Measurements from ENCODE around the gene DYNC1I1.

DYNC1I1 gene

DNA sequence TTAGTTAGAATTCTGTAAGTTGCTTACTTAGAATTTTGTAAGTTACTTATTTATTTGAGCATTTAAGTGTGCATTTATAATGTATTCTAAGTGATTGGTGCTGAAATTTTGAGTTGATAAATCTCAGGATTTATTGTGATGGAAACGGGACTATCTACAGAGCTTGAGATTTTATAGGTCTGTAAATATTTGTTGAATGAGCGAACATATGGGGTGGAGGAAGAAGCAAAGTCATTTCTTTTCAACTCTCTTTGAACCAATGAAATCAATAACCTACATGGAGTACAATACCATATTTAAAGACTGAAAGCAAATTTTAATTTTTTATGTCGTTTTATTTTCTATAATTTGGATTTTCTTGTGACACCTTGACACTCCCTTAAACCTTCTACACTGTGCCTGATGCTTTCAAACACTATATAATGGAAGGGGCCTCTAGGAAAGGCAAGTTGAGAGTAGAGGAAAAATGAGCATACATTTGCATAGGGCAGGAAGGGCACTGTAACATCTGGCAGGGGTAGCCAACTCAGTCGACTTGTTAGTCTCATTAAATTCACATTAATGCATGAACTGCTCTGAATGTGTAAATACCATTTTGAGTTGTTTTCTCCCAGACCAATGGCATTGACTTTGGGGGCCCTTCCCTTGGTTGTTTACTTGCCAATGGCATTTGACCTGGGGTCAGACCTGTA is 204.2 kb downstream of the DYNC1I1 start:
- DNase-seq = no peak

DNA sequence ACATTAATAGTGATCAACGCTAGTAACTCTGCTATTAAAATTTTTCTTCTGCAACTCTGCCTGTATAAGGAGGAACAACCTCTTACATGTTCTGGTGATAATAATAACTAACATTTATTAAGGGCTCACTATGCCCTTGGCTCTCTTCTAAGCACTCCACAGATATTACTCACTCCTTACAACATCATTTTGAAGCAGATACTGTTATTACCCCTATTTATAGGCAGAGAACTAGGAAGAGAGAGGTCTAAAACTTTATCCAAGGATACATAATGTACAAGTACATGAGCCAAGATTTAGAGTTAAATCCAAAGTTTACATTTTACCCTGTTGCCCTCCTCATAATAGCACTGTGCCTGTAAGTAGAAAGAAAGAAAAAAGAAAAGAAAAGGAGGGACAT is 205.6 kb downstream of the DYNC1I1 start:
- DNase-seq = no peak

DNA sequence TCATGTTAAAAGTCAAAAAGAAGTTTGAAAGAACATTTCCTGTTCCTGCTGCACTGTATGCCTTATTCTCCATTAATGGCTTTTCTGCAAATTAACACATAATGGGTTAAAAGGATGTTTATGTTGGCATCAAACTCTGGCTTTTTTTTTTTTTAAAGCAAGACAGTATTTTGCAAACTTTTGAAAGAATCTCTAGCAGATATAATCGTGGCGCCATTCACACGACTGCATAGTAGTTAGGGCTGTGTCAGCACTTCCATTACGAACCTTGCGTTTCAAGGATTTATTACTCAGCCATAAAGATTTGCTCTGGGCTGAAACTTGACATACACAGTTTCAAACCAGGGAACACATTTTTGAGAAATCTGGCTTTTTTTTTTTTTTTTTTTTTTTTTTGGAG is 207.8 kb downstream of the DYNC1I1 start:
- no peak for DNase-seq

DNA sequence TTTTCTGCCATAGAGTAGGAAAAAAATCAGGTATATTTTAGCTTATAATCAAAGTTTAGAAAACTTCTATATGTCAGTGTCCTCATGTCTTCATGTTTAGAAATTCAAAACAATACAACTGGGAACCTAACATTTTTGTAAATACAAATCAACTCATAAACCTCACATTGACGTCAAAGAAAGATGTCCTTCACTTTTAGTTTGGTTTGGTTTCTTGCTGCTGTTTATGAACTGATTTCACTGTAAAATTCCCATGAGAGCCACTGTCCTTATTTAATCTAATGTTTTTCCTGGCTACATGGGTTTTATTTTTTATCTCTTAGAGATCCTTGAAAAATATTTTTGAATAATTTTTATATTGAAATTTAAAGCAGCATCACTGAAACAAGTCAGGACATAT is 208.4 kb downstream of the DYNC1I1 start:
- DNase-seq = no peak

DNA sequence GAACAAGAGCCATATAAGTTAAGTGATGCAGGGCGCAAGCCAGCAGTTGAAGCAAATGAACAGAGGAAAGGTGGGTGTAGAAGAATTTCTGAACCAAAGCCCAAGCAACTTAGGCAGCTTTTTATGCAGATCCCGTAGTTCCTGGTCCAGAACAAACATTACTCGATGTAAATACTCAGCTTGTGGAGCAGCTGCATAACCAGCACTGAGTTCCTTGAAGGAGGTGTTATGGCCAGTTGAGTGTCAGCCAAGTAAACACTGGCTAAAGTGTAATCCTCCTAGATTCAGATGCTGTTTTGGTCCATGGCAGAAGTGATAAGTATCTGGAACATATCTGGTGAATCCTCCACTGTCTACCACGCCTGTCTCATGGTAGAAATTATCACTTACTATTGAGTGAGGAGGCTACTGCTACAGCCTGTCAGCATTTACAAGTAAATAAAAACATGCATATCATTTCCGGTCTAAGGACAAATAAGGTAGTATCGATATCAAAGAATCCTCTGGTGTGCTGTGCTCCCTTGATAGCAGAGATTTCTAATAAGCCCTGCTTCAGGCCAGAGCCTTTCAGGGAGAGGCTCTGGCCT is 213.9 kb downstream of the DYNC1I1 start:
- DNase-seq = no peak

DNA sequence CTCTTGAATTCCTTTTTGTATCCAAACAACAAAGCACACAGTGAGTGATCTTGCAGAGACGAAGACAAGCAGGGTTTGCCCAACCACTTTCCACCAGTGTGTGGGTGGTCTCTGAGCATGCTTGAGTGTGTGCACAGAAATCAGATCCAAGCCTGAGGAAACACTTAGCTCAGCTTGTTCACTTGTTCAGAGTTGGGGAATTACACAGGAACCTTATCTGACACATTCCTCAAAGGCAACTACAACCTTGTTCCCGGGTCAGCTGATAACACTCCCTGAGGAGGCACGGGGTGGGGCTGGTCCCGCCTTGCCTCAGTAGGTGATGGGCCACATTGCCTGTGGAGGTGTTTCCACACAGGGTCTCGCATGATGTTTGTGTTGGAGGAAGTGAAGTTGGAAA is 216.9 kb downstream of the DYNC1I1 start:
- no peak for DNase-seq

DNA sequence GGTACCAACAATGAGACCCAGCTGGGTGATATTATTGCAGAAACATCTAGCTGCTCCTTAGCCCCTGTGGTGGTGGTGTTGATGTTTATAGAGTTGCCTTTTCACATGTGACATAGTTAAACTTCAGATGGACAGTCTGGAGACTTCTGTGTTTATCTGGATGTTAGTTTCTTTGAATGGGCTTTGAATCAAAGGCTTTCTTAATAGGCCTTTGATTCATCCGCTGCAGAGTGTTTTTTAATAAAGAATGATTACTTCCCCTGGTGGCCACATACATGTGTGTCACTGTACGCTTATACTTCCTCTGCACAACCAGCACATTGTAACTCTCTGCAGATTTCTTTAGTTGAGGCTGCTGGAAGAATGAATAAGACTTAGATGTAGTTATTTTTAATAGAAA is 221.0 kb downstream of the DYNC1I1 start:
- DNase-seq = no peak

DNA sequence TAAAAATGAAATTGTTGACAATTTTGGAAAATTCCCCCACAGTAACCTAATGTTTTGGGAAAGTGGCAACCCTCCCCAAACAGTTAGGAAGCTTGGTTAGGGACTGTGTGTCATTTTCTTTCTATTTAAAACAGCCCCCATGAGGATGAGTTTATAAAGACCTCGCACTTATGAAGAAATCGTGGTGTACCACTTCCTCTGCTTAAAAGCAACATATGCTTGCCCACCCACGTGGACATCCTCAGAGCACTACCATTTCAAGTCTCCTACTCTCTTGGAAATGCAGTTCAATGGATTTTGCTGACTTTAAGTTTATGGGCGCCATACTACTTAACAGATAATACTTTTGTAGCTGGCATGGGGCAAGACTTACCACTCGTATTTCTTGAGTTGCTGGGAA is 223.8 kb downstream of the DYNC1I1 start:
- no peak for DNase-seq

DNA sequence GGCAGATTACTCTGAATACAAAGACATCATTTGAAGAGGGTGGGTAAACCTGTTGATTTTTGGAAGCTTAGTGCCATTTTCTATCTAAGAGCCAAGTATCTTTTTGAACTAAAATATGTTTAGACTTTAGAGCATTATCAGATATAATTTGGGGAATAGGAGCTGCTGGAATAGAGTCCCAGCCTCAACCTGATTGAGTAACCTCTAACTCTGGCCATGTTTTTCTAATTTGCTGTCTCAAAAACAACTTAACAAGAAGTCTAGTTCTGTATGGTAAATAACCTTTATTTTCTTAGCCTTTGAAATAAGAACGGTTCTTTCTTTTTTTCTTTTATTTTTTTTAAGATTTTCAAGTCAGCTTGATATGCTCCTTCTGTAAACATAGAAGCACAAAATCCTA is 224.5 kb downstream of the DYNC1I1 start:
- DNase-seq = no peak

DNA sequence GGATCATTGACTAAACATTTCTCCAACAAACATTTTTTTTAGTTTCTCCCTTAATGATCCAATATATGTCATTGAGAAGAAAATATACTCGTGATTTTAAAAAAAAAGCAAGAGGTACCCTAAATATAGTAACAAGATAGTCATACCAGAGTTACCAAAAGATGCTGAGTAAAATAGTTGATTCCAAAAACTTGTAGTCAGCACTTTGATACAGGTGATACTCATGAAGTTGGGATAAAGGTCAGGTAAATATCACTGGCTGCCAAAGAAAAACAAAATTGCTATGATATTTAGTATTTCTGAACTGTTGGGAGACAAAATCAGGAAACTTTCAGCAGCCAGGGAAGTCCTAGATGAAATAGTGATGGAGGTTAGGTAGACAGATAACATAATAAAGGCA is 225.3 kb downstream of the DYNC1I1 start:
- no peak for DNase-seq

DNA sequence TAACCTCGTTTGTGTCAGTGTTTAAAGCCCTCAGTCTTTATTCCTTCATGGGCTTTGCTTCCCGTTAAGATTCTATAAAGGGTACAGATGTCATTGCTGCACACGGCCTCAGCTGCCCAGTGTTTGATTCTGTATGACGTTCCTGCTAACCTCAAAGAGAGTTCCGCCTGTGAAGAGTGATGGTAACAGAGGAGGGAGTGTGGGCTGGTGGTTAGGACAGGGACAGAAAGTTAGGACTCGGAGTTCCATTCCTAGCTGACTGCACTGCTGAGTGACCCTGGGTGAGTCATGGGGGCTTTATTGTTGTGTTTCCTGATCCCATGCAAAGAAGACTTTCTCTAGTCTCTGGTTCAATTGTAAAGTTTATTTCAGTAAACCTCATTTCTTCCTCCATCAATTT is 227.1 kb downstream of the DYNC1I1 start:
- no peak for DNase-seq

DNA sequence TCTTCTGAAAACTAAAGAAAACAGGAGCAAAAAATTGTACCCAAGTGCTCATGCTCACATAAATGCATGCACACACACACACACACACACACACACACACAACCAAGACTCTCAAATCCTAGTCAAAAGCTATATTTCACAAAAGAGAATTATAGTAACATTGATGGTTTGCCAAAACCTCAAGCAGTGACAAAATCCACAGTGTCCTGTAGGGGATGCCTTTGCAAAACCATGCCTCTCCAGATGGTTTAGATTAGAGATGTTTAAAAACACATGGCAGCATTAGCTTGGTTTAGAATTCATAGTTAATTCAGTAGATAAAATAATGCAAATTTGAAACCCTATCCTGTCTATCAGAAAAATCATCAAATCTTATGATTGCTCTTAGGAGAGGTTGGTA is 232.2 kb downstream of the DYNC1I1 start:
- DNase-seq = no peak

DNA sequence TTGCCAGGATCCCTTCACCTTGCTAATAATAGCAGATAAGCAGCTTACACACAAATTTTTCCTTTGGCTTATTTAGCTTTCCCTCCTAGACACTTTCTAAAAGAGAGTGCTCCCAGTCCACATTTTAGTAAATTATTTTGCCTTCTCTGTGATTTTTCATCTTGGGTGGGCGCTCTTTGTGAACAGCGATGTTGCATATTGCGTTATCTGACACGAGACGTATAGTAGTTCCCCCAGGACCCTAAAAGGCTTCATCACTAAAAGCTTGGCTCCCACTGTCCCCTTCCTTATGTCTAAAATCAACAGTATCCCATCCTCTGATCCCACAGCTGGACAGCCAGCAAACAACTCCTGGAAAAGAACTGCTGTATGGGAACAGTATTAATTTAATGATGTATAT is 232.9 kb downstream of the DYNC1I1 start:
- DNase-seq = no peak

DNA sequence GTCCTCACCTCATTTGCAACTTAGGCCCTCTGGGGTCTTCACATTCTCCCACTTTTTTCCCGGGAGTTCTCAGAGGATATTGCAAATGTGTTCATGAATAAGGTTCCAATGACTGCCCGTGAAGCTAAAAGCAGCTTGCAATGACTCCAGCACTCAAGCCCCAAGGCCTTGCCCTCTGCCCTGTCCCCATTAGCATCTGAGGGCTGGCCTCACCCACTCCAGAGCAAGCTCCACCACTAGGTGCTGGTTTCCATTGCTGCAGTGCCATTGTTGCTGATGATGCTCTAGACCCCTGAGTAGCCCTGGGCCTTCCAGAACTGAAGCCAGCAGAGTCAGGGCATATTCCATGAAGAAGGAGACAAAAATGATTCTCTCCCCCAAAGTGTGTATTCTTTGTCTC is 236.8 kb downstream of the DYNC1I1 start:
- DNase-seq = no peak

DNA sequence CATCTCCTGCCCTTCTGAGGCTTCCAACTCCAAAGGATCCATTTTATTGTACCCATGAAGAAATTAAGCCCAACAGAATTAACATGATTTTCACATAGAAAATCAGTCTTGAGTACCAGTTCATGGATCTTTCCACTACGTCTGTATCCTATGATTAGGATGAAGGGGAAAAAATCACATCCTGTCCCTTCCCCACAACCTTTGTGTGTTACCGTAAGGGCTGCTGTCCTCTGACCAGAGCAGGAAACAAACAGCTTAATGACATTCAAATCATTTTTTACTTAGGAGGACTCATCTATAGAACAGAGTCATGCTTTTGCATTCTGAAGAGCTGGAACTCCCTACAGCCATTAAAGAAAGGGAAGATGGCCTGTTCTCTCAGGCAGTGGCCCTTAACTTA is 241.5 kb downstream of the DYNC1I1 start:
- DNase-seq = no peak

DNA sequence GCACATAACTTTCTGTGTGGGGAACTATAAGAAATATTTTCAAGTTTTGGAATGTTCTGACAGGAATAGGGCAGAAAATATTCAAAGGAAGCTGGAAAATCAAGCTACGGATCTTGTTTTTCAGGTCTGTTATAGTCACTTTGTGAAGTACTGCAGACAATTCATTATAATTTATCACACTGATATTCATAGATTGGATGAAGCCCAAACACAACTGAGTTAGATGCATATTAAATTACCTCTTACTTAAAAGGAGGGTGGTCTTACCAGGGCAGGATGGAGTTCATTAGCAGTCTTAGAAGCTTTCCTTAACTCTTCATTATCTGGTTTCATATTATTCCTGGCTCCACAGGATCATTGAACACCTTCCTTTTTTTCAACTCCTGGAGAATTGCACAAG is 242.3 kb downstream of the DYNC1I1 start:
- no peak for DNase-seq

DNA sequence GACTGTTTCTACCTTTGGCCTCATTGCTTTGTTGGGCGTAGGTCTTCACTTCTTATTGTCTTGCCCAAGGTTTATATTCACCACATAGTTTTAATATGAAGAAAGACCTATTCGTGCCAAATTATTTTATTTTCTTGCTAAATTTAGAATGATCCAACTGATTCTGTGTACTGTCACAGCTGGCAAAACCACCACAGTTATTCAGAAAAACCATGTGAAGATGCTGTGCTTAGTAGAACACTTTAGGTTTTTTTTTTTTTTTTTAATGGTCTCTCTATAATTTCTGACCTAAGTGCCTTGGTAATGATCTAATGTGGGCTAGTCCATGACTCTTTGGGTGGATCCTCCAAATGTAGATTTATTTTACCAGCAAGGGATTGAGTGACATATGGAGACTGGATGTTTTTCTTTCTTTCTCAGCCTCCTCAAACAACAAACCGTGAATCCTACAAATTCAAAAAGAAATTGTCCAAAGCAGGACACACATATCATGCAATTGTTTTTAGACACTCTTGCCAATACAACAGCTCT is 243.8 kb downstream of the DYNC1I1 start:
- no peak for DNase-seq

DNA sequence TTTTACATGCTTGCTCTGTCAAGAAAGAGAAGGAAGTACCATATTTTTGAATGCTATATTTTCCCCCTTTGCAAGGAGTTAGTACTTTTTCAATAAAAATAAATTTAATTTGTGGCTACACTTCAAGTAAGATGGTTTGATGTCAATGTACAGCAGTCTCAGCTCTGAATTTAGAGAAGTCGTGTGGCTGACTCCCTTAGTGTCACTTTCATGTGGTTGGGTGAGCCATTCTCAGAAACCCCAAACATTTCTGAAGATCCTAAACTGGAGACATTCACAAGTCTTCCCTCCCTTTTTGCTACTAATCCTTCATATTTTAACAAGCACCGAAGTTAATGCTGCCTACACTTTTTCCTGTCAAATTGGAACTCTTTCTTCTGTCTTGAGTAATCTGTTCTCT is 244.4 kb downstream of the DYNC1I1 start:
- no peak for DNase-seq

DNA sequence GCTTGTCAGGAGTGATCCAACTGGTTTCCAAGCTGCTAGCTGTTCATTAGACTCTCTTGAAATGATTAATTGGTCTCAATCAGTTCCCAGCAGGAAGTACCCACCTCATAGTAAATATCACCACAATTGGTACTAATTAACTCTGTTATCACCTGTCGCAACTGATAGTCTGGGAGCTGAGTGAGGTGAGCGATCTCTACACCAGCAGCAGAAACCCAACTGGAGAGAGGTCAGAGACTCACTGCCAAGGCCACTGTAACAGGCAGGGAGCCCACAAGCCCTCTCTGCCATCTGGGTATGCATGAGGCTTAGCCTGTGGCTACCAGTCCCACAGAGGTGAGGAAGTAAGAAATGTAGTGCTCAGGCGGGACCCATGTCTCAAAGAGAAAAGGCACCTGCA is 245.5 kb downstream of the DYNC1I1 start:
- no peak for DNase-seq

DNA sequence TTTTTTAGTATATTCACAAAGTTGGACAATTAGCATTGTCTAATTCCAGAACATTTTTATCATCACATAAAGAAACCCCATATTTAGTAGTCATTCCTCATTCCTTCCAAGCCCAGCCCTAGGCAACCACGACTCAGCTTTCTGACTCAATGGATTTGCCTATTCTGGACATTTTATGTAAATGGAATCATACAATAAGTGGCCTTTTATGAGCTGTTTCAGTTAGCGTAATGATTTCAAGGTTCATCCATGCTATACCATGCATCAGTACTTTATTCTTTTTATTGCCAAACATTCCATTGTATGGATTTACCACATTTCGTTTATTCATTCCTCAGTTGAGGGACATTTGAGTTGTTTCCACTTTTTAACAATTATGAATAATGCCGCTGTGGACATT is 249.2 kb downstream of the DYNC1I1 start:
- DNase-seq = no peak

DNA sequence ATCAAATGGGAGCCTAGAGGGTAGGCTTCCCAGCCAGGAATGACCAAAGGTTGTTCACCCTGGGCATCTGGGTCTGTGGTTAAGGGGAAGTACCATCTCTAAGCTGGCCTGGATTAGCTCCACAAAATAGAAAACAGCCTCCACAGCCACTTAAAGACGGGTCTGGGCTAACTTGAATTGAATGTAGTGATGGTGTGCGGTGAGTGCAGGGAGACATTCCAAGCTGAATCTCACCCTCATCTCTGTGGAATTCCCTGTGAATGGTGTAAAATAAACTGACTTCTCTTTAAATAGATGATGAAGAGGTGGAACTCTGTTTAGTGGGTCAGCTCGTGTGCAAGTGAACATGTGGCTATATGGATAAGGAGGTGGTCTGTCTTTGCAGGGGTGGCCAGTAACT is 251.0 kb downstream of the DYNC1I1 start:
- DNase-seq = no peak

DNA sequence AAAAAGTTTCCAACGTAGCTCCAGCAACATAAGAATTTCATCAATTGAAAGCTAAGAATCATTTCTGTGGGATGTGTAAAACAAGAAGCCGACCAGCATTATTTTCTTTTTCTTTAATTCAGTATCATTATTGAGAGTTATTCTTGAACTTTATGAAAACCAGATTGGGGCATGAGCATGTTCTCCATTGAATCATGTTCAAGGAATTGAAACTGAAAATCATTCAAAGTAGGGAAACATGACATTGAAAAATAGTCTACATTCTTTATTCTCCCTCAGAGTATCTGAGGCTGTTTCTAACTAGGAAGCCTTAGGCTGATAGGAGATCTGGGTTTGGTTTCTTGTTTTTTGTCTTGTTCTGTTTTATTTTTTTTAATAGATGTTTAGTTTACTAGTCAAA is 253.7 kb downstream of the DYNC1I1 start:
- no peak for DNase-seq

DNA sequence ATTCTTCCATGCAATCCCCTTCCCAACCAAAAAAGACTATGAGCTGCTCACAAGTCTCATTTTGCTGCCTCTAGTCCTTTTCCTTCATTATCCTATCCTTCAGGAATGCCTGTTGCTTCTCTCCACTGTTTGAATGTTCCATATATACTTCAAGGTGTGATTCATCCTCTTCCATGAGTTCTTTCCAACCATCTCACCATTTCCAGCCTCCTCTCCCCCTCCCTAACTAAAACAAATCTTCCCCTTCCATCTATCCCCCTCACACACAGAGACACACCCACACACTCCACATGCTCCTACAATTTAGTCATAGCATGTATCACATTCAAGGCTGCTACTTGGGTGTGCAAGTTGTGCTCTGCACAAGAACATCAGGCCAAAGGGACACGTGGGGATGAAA is 254.3 kb downstream of the DYNC1I1 start:
- no peak for DNase-seq

DNA sequence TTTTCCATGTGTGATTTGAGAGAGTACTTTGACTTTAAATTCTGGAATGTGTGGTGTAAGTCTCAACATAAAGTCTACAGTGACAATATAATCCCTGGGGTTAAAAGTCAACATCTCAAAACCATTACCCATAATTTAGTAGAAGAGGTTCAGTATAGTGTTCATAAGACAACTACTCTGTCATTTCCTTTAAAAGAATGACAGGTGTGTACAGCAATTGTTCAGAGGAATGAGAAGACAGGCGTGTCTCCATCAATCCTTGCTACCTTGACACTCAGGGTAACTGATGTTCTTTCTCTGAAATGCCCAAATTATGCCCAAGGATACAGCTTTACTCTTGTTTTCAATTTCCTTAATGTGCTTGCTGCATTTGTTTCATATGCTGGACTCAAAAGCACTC is 256.4 kb downstream of the DYNC1I1 start:
- no peak for DNase-seq

DNA sequence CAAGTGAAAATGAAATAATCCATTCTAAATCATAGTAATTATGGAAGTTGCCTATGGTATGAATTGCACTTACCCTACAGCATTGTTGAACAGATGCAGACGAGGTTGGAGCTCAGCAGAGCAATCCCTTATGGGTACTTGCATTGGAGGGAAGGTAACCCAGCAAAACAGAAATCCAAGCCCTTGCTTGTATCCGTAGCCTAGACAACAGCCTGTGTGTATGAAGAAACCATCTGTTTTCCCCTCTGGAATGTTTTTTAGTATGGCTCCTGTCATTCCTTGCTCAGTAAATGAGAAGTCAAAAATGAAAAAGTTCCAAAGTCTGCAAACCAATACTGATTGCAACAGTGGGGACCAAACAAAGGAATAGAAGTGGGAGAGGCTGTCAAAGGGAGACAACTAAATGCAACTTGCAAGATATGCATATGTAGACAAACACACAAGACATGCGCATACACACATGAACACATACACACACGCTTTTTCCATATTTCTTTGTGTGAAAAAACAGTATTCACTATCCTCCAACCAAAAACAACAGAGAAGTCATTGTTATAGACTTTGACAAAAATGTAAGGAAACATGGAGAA is 260.8 kb downstream of the DYNC1I1 start:
- DNase-seq = no peak

All from NCI-H510A (cell line).